ENCODE measurements around the gene SLC43A3. TPM values are rescaled to one million over a fixed set of nuclear protein-coding genes. Genes with fewer than 3 reads are reported as not detected.

SLC43A3 gene
- total and polyA plus RNA-seq, 9 donors, result 17.0 to 69.3 (median 36.3) TPM

DNA sequence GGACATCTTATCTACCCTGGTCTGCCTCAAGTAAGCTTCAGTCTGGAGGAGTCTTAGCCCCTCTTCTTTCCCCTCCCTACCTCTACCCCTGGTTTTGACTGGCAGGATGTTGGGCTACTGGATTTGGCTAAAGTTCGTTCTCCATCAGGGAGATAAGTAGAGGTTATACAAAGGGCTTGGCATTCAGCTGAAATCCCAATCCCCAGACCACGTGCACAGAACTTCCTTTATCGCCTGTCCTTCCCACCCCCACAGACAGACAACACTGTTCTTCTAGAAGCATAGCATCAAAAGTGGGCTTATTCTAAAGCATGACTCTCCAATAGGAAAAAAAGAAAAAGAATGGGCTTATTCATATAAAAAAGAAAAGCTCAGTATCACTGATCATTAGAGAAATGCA is 53.8 kb downstream of the SLC43A3 start:
- intact Hi-C loops (cut with DNase I), result no loop called here
- Histone ChIP-seq H3K27me3 (no peaks in the 10 kb centered on the region), H3K4me1 (ENCODE audit: insufficient read depth) (no peaks in the 10 kb centered on the region), H3K4me3 (no peak overlapping the region), H3K27ac (no peak overlapping the region), H3K36me3 (no peaks in the 10 kb centered on the region), H3K9me3 (no peaks in the 10 kb centered on the region)
- no peak for DNase-seq
- 24 to 32% (median 29%) methylated on average over 3 of the region's 3 CpGs for WGBS, 3 donors
- TF ChIP-seq, protein P1, sequence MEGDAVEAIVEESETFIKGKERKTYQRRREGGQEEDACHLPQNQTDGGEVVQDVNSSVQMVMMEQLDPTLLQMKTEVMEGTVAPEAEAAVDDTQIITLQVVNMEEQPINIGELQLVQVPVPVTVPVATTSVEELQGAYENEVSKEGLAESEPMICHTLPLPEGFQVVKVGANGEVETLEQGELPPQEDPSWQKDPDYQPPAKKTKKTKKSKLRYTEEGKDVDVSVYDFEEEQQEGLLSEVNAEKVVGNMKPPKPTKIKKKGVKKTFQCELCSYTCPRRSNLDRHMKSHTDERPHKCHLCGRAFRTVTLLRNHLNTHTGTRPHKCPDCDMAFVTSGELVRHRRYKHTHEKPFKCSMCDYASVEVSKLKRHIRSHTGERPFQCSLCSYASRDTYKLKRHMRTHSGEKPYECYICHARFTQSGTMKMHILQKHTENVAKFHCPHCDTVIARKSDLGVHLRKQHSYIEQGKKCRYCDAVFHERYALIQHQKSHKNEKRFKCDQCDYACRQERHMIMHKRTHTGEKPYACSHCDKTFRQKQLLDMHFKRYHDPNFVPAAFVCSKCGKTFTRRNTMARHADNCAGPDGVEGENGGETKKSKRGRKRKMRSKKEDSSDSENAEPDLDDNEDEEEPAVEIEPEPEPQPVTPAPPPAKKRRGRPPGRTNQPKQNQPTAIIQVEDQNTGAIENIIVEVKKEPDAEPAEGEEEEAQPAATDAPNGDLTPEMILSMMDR (IDR thresholded peaks at IDR 0.05), result no peak
- TF ChIP-seq EP300 (IDR thresholded peaks at IDR 0.05), result no peak
- no peak for TF ChIP-seq POLR2A (IDR thresholded peaks at IDR 0.05)

DNA sequence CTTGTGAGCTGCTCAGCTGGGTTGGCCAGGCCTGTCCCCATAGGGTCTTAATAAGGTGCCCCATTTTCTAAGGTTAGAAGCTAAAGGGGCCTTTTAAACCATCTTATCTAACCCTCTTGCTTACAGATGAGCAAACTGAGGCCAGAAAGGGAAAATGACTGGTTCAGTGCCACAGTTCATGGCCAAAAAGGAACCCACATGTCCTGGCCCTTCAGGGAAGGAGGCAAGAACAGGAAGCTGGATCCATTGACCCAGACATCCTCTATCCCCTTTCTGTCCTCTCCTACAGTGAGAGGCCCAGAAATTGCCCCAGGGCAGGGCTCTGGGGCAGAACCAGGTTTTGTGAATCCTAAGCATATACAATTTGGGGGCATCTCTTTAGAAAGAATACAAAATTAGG is 56.0 kb downstream of the SLC43A3 start:
- intact Hi-C loops (cut with DNase I), result no loop called here
- Histone ChIP-seq H3K4me3 (no peak overlapping the region), H3K27me3 (no peaks in the 10 kb centered on the region), H3K9me3 (no peaks in the 10 kb centered on the region), H3K4me1 (ENCODE audit: insufficient read depth) (no peaks in the 10 kb centered on the region), H3K27ac (no peak overlapping the region), H3K36me3 (no peaks in the 10 kb centered on the region)
- no peak for DNase-seq
- TF ChIP-seq, protein P1 (IDR thresholded peaks at IDR 0.05), result no peak
- no peak for TF ChIP-seq POLR2A (IDR thresholded peaks at IDR 0.05)
- no peak for TF ChIP-seq EP300 (IDR thresholded peaks at IDR 0.05)

DNA sequence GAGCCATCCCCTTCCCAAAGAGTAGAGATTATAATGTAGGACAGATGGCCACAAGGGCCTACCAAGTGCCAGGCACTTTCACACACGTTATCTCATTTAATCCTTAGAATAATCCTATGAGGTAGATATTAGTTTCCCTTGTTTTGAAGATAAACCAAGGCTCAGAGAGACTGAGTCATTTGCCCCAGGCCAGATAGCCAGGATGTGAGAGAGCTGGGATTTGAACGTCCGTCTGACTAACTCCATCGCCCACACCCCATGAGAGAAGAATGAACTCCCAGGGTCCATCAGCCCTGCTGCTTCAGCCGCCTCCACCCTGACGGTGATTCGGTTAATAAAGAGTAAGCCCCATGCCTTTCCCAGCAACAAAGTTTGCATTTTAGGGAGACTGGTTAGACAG is 56.7 kb downstream of the SLC43A3 start:
- Histone ChIP-seq H3K27me3 (no peaks in the 10 kb centered on the region), H3K4me1 (ENCODE audit: insufficient read depth) (no peaks in the 10 kb centered on the region), H3K4me3 (no peak overlapping the region), H3K36me3 (no peaks in the 10 kb centered on the region), H3K27ac (no peak overlapping the region), H3K9me3 (no peaks in the 10 kb centered on the region)
- intact Hi-C loops (cut with DNase I), result no loop called here
- no peak for DNase-seq
- TF ChIP-seq, protein P1 (IDR thresholded peaks at IDR 0.05), result no peak
- TF ChIP-seq EP300 (IDR thresholded peaks at IDR 0.05) (no peak), POLR2A (IDR thresholded peaks at IDR 0.05) (no peak)
- 80 to 91% (median 84%) methylated on average over 7 of the region's 7 CpGs for WGBS, 3 donors

DNA sequence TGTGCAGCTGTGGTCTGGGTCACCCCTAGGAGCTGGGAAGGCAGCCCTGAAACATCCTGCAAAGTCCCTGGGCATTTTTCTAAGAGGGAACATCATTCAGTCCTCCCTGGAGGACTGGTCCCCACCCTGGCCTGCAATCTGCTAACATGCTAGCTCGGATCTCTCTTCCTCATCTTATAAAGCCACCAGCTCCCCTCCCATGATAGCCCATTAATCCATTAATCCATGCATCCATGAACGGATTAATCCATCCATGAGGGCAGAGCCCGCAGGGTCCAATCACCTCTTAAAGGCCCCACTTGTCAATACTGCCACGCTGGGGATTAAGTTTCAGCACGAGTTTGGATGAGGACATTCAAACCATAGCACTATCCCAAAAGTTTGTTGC is 58.1 kb downstream of the SLC43A3 start:
- Histone ChIP-seq H3K27ac (no peak overlapping the region), H3K9me3 (no peaks in the 10 kb centered on the region), H3K4me1 (ENCODE audit: insufficient read depth) (no peaks in the 10 kb centered on the region), H3K4me3 (no peak overlapping the region), H3K27me3 (no peaks in the 10 kb centered on the region), H3K36me3 (no peaks in the 10 kb centered on the region)
- TF ChIP-seq, protein P1 (IDR thresholded peaks at IDR 0.05), result no peak
- no peak for TF ChIP-seq POLR2A (IDR thresholded peaks at IDR 0.05)
- no peak for TF ChIP-seq EP300 (IDR thresholded peaks at IDR 0.05)
- no peak for DNase-seq
- WGBS, 3 donors, result 68 to 77% (median 71%) methylated on average over 5 of the region's 5 CpGs
- intact Hi-C loops (cut with DNase I), result no loop called here

All from ovary (tissue), 9 donors.